WTC11 (cell line): ENCODE data around the gene PHRF1. TPM values are rescaled to one million over a fixed set of nuclear protein-coding genes. Genes with fewer than 3 reads are reported as not detected.

Experiments used
- ATAC-seq: fragments of 200-7000 bp; cut with Tn5 transposase; 2 replicates; pipeline ENCODE4 v1.10.0; 2021; ENCODE audit warnings: mild to moderate bottlenecking, moderate library complexity
- CTCF ChIA-PET: fragments of 300-600 bp; sonication (Branson Sonifier 250); formaldehyde crosslinking; loops from one replicate; lab custom pipeline; 2021; ENCODE audit warnings: antibody characterized with exemption; lab: Charles Lee
- POLR2A ChIA-PET: fragments of 350-600 bp; sonication (Branson Sonifier 250); formaldehyde crosslinking; loops from one replicate; lab custom pipeline; 2021; ENCODE audit warnings: antibody characterized with exemption; lab: Charles Lee
- DNase-seq: peaks from one replicate; pipeline ENCODE4 v3.0.0; 2021; ENCODE audit warnings: low spot score
- H3K27ac Mint-ChIP-seq: 2 replicates; pipeline ENCODE4 v1.8.0; 2021; ENCODE audit warnings: mixed read lengths
- H3K27me3 Mint-ChIP-seq: 2 replicates; pipeline ENCODE4 v1.8.0; 2021; ENCODE audit warnings: low read depth, mild to moderate bottlenecking, moderate library complexity, mixed read lengths
- H3K36me3 Mint-ChIP-seq: 2 replicates; pipeline ENCODE4 v1.8.0; 2021; ENCODE audit warnings: mixed read lengths
- H3K4me1 Mint-ChIP-seq: 2 replicates; pipeline ENCODE4 v1.8.0; 2022; ENCODE audit warnings: mixed read lengths
- H3K4me3 Mint-ChIP-seq: 2 replicates; pipeline ENCODE4 v1.8.0; 2021; ENCODE audit warnings: mild to moderate bottlenecking, moderate library complexity, mixed read lengths
- H3K9me3 Mint-ChIP-seq: 2 replicates; pipeline ENCODE4 v1.8.0; 2021; ENCODE audit warnings: mixed read lengths
- CBFB ChIP-seq: sonication (generic); formaldehyde crosslinking; IDR thresholded peaks from 2 replicates; pipeline ENCODE4 v1.8.1; 2022; ENCODE audit warnings: mild to moderate bottlenecking, low read depth, missing genetic modification reagents
- CREB1 ChIP-seq: sonication (generic); formaldehyde crosslinking; IDR thresholded peaks from 2 replicates; pipeline ENCODE4 v1.8.0; 2023; ENCODE audit warnings: mild to moderate bottlenecking, missing genetic modification reagents
- GTF2I ChIP-seq: fragments of 250-450 bp; sonication (Bioruptor Pico); conservative IDR thresholded peaks from 2 replicates; pipeline ENCODE4 v1.4.0; 2021; ENCODE audit warnings: mild to moderate bottlenecking
- NFYB ChIP-seq: sonication (generic); formaldehyde crosslinking; conservative IDR thresholded peaks from 2 replicates; pipeline ENCODE4 v1.8.0; 2022; ENCODE audit warnings: low read depth, missing genetic modification reagents
- NR3C1 ChIP-seq: sonication (generic); formaldehyde crosslinking; conservative IDR thresholded peaks from 2 replicates; pipeline ENCODE4 v1.8.1; 2023; ENCODE audit warnings: low read depth, mild to moderate bottlenecking, missing genetic modification reagents
- OVOL2 ChIP-seq: fragments of 250-450 bp; sonication (Bioruptor Pico); IDR thresholded peaks from 2 replicates; pipeline ENCODE4 v1.9.0; 2021; ENCODE audit warnings: mild to moderate bottlenecking, borderline replicate concordance
- PRRX2 ChIP-seq: fragments of 250-450 bp; sonication (Bioruptor Pico); IDR thresholded peaks from 2 replicates; pipeline ENCODE4 v1.8.0; 2021; ENCODE audit warnings: mild to moderate bottlenecking
- SMAD4 ChIP-seq: sonication (generic); formaldehyde crosslinking; IDR thresholded peaks from 2 replicates; pipeline ENCODE4 v1.8.0; 2022; ENCODE audit warnings: mild to moderate bottlenecking, missing genetic modification reagents
- ZNF219 ChIP-seq: sonication (generic); formaldehyde crosslinking; IDR thresholded peaks from 2 replicates; pipeline ENCODE4 v1.8.0; 2023; ENCODE audit warnings: missing genetic modification reagents, mild to moderate bottlenecking, borderline replicate concordance
- ZNF416 ChIP-seq: fragments of 250-450 bp; sonication (Bioruptor Pico); IDR thresholded peaks from 2 replicates; pipeline ENCODE4 v1.9.0; 2021; ENCODE audit warnings: mild to moderate bottlenecking, inconsistent platforms
- total RNA-seq: library from RNA; stranded (reverse); gene quantifications from 3 replicates; pipeline ENCODE4 v1.2.3, GENCODE V29; 2021
- TF ChIP-seq, protein P1 (sequence below): sonication (generic); formaldehyde crosslinking; IDR thresholded peaks from 2 replicates; pipeline ENCODE4 v1.8.0; 2022; ENCODE audit warnings: missing genetic modification reagents
- TF ChIP-seq, protein P2 (sequence below): sonication (generic); formaldehyde crosslinking; IDR thresholded peaks from 2 replicates; pipeline ENCODE4 v1.8.0; 2022; ENCODE audit warnings: mild to moderate bottlenecking, missing genetic modification reagents
- TF ChIP-seq, protein P3 (sequence below): sonication (generic); formaldehyde crosslinking; IDR thresholded peaks from 2 replicates; pipeline ENCODE4 v1.8.1; 2022; ENCODE audit warnings: low read depth, mild to moderate bottlenecking, moderate library complexity, missing genetic modification reagents, borderline replicate concordance

The PHRF1 gene
- total RNA-seq, 1 experiment from 2014 or later, result 46.9 TPM

DNA sequence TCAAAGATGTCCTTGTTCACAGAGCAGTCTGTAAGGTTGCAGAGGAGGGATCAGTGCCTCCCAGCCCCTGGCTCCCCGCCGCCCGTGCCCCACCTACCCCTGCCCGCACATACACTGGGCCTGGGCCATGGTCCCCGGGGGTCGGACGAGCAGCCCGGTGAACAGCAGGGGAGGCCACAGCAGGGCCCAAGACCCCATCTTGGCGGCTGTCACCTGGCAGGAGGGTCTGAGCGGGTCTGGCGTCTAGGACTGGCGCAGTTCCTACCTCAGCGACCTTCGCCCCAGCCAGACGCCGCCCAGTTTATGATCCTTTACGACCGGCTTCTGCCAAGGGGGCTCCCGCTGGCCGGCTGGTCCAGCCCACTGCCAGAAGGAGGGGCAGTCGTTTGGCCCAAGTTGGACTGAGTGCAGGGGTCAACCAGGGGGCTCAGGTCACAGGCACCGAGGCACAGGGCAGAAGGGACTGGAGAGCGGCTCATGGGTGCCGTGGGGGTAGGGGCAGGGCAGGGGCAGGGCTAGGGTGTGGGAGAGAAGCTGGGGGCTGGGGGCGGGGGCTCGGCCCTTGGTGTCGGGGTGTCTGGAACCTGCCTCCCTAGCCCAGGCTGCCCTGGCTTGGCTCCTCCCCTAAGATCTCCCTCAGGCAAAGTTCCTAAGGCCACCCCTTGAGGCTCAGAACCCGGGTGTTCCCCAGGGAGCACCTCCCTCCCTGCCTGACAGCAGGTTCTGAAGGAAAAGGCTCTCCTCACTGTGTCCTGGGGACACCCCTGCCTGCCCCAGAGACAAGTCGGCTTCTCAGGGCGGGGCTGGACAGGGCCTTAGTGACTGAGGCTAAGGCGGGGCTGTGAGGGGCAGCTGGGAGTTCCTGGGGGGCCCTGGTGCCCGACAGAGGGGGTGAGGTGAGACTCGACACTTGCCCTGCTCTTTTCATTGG is 48.7 kb downstream of the PHRF1 start, which contains the start of gene CDHR5:
CDHR5 (minus strand) TSS at position 251 of the 931 bp plus-strand sequence; CDS start at position 198, 53 bp downstream.
- TF ChIP-seq NR3C1 (CRISPR knock-in tag) (no peak), SMAD4 (no peak), PRRX2 (CRISPR knock-in tag) (no peak), GTF2I (no peak), ZNF219 (no peak)
- TF ChIP-seq, protein P1, sequence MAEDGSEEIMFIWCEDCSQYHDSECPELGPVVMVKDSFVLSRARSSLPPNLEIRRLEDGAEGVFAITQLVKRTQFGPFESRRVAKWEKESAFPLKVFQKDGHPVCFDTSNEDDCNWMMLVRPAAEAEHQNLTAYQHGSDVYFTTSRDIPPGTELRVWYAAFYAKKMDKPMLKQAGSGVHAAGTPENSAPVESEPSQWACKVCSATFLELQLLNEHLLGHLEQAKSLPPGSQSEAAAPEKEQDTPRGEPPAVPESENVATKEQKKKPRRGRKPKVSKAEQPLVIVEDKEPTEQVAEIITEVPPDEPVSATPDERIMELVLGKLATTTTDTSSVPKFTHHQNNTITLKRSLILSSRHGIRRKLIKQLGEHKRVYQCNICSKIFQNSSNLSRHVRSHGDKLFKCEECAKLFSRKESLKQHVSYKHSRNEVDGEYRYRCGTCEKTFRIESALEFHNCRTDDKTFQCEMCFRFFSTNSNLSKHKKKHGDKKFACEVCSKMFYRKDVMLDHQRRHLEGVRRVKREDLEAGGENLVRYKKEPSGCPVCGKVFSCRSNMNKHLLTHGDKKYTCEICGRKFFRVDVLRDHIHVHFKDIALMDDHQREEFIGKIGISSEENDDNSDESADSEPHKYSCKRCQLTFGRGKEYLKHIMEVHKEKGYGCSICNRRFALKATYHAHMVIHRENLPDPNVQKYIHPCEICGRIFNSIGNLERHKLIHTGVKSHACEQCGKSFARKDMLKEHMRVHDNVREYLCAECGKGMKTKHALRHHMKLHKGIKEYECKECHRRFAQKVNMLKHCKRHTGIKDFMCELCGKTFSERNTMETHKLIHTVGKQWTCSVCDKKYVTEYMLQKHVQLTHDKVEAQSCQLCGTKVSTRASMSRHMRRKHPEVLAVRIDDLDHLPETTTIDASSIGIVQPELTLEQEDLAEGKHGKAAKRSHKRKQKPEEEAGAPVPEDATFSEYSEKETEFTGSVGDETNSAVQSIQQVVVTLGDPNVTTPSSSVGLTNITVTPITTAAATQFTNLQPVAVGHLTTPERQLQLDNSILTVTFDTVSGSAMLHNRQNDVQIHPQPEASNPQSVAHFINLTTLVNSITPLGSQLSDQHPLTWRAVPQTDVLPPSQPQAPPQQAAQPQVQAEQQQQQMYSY (CRISPR knock-in tag), result no peak
- TF ChIP-seq, protein P2, sequence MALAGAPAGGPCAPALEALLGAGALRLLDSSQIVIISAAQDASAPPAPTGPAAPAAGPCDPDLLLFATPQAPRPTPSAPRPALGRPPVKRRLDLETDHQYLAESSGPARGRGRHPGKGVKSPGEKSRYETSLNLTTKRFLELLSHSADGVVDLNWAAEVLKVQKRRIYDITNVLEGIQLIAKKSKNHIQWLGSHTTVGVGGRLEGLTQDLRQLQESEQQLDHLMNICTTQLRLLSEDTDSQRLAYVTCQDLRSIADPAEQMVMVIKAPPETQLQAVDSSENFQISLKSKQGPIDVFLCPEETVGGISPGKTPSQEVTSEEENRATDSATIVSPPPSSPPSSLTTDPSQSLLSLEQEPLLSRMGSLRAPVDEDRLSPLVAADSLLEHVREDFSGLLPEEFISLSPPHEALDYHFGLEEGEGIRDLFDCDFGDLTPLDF (CRISPR knock-in tag), result no peak
- TF ChIP-seq, protein P3, sequence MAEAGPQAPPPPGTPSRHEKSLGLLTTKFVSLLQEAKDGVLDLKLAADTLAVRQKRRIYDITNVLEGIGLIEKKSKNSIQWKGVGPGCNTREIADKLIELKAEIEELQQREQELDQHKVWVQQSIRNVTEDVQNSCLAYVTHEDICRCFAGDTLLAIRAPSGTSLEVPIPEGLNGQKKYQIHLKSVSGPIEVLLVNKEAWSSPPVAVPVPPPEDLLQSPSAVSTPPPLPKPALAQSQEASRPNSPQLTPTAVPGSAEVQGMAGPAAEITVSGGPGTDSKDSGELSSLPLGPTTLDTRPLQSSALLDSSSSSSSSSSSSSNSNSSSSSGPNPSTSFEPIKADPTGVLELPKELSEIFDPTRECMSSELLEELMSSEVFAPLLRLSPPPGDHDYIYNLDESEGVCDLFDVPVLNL (CRISPR knock-in tag), result no peak
- no peak for DNase-seq
- ChIA-PET CTCF (interaction anchor here (0.8 kb wide), 1 partner anchor 71 kb away, joined by 3 read pairs; no protein-coding TSS in a partner anchor), POLR2A (no interaction called here)
- Mint-ChIP-seq H3K4me3 (no peak within 1 kb of the TSS), H3K27me3 (peaks cover 27% of the 10 kb centered on the region), H3K9me3 (no peaks in the 10 kb centered on the region), H3K4me1 (peaks cover 13% of the 10 kb centered on the region), H3K27ac (no peak within 1 kb of the TSS), H3K36me3 (no peaks in the 10 kb centered on the region)
- peak; percentile 4; the same call in 1 of the 2 replicates for ATAC-seq

DNA sequence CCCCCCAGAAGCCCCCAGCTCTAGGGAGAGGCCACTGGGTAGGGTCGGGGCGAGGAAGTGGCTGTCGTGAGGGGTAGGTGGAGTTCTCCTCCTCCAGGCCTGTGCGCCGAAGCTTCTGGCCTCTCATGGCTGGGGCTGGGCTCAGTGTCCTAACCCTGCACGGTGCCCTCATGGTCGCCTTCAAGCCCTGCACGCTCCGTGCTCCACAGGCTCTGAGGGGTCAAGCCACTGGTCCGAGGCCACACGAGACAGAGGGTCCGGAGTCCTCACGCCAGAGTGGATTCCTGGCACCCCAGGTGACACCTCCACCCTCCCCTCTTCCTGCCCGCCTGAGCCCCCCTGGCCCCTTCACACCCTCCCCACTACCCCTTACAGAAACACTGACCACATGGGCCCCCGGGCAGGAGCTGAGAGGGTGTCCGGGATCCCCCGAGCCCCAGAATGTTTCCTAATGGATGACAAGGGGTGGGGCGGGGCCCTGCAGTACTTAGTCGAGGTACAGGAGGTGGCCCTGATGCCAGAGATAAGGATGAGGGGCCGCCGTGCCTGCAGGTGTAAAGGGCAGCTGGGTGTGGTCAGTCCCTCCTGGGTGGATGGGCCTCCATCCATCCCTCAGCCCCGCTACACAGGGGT is 49.5 kb downstream of the PHRF1 start:
- Mint-ChIP-seq H3K4me1 (peaks cover 13% of the 10 kb centered on the region), H3K36me3 (no peaks in the 10 kb centered on the region), H3K27me3 (peaks cover 27% of the 10 kb centered on the region), H3K4me3 (no peak overlapping the region), H3K27ac (no peak overlapping the region), H3K9me3 (no peaks in the 10 kb centered on the region)
- ChIA-PET CTCF (interaction anchor here (0.8 kb wide), 1 partner anchor 71 kb away, joined by 3 read pairs; no protein-coding TSS in a partner anchor), POLR2A (no interaction called here)
- DNase-seq (no peak), ATAC-seq (peak; percentile 10; the same call in 1 of the 2 replicates)
- TF ChIP-seq OVOL2 (CRISPR knock-in tag) (no peak), ZNF416 (CRISPR knock-in tag) (no peak), CBFB (CRISPR knock-in tag) (no peak), GTF2I (no peak), NFYB (CRISPR knock-in tag) (no peak)

DNA sequence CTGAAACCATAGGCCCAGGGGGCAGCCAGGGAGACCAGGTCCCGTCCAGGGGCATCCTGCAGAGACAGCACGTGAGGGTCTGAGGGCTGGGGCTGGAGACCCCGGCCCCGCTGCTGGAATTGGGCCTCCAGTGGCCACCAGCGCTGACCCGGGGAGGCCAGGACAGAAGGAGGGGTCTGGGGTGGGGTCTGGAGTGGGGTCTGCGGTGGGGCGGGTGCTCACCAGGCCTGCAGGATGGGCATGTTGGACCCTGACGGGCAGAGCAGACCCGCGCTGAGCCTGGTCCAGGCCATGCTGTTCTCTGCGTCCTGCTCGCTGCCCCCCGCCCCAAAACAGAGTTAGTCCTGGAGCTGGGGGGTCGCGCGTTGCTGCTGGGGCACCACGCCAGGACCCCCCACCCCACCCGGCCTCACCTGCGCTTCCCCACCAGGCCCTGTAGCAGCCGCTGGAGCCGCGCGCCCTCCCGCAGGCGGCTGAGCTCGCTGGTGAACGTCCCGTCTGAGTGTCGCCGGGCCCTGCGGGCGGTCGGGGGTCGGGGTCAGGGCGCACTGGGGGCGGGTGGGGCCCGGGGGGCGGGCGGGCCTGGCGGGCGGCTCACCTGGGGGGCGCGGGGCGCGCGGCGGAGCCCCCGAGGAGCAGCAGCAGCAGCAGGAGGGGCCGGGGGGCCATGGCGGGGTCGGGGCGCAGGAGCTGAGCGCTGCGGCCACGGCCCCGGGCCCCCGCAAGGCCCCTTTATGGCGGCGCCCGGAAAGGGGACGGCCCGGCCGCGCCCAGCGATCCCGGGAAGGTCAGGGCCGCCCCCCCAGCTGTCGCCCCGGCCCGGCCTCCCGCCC is 50.4 kb downstream of the PHRF1 start, which contains the start of gene SCT:
SCT (minus strand) TSS at position 707 of the 833 bp plus-strand sequence; CDS start at position 669, 38 bp downstream.
- no peak for TF ChIP-seq CREB1
- TF ChIP-seq, protein P2 (CRISPR knock-in tag), result no peak
- DNase-seq (peak; percentile 33), ATAC-seq (peak; percentile 16)
- ChIA-PET POLR2A (no interaction called here), CTCF (interaction anchor here (0.8 to 1.1 kb wide), 2 partner anchors 72 to 96 kb away, joined by 3 to 5 read pairs; no protein-coding TSS in a partner anchor)
- Mint-ChIP-seq H3K27ac (no peak within 1 kb of the TSS), H3K27me3 (peaks cover 27% of the 10 kb centered on the region), H3K4me3 (peak within 1 kb of the TSS; percentile 64), H3K4me1 (peaks cover 13% of the 10 kb centered on the region), H3K36me3 (no peaks in the 10 kb centered on the region), H3K9me3 (no peaks in the 10 kb centered on the region)
